Measurements from ENCODE around the gene TOR2A.

TOR2A gene

GRCh38 chr9:127742435-127743088 is 7.5 kb upstream of the TOR2A start:
- DNase-seq (ENCODE audit: low read depth in 2 of 2) = no peak

- no peak for DNase-seq (ENCODE audit: low read depth in 2 of 2)
Measured at GRCh38 chr9:127741831-127742434, 6.8 kb upstream of the TOR2A start.

GRCh38 chr9:127739614-127740330 is 4.7 kb upstream of the TOR2A start:
- no peak for DNase-seq (ENCODE audit: low read depth in 2 of 2)

GRCh38 chr9:127738666-127739065 is 3.6 kb upstream of the TOR2A start:
- DNase-seq (ENCODE audit: low read depth in 2 of 2) = no peak

GRCh38 chr9:127735530-127736185 is 564 bp upstream of the TOR2A start:
- DNase-seq (ENCODE audit: low read depth in 2 of 2) = no peak

GRCh38 chr9:127734247-127734746 is 797 bp downstream of the TOR2A start:
- no peak for DNase-seq (ENCODE audit: low read depth in 2 of 2)

- DNase-seq (ENCODE audit: low read depth in 2 of 2) = no peak
Measured at GRCh38 chr9:127733614-127734013, 1.5 kb downstream of the TOR2A start.

GRCh38 chr9:127732444-127732843 is 2.6 kb downstream of the TOR2A start:
- DNase-seq (ENCODE audit: low read depth in 2 of 2) = no peak

GRCh38 chr9:127731938-127732337 is 3.2 kb downstream of the TOR2A start:
- DNase-seq (ENCODE audit: low read depth in 2 of 2) = no peak

GRCh38 chr9:127730799-127731410 is 4.2 kb downstream of the TOR2A start:
- DNase-seq (ENCODE audit: low read depth in 2 of 2) = no peak

- no peak for DNase-seq (ENCODE audit: low read depth in 2 of 2)
Measured at GRCh38 chr9:127730262-127730661, 4.8 kb downstream of the TOR2A start.

GRCh38 chr9:127729522-127730256 is 5.4 kb downstream of the TOR2A start:
- DNase-seq (ENCODE audit: low read depth in 2 of 2) = no peak

- no peak for DNase-seq (ENCODE audit: low read depth in 2 of 2)
Measured at GRCh38 chr9:127728808-127729207, 6.3 kb downstream of the TOR2A start.

GRCh38 chr9:127726871-127727270 is 8.2 kb downstream of the TOR2A start:
- no peak for DNase-seq (ENCODE audit: low read depth in 2 of 2)

- no peak for DNase-seq (ENCODE audit: low read depth in 2 of 2)
Measured at GRCh38 chr9:127724012-127724411, 11.1 kb downstream of the TOR2A start.

GRCh38 chr9:127723444-127723843 is 11.7 kb downstream of the TOR2A start:
- no peak for DNase-seq (ENCODE audit: low read depth in 2 of 2)

GRCh38 chr9:127723013-127723412 is 12.1 kb downstream of the TOR2A start:
- no peak for DNase-seq (ENCODE audit: low read depth in 2 of 2)

GRCh38 chr9:127722055-127722745 is 12.9 kb downstream of the TOR2A start:
- DNase-seq (ENCODE audit: low read depth in 2 of 2) = no peak

GRCh38 chr9:127721391-127721821 is 13.7 kb downstream of the TOR2A start:
- DNase-seq (ENCODE audit: low read depth in 2 of 2) = no peak

GRCh38 chr9:127720865-127721227 is 14.2 kb downstream of the TOR2A start:
- no peak for DNase-seq (ENCODE audit: low read depth in 2 of 2)
